GM18526 (cell line): ENCODE data around the gene THAP5.

ENCODE experiments used
- POLR2A ChIP-seq: IDR thresholded peaks from 3 replicates; pipeline ENCODE4 v1.6.1; 2011; ENCODE audit not compliant: insufficient read length; ENCODE audit errors: extremely low read depth

The THAP5 gene

DNA sequence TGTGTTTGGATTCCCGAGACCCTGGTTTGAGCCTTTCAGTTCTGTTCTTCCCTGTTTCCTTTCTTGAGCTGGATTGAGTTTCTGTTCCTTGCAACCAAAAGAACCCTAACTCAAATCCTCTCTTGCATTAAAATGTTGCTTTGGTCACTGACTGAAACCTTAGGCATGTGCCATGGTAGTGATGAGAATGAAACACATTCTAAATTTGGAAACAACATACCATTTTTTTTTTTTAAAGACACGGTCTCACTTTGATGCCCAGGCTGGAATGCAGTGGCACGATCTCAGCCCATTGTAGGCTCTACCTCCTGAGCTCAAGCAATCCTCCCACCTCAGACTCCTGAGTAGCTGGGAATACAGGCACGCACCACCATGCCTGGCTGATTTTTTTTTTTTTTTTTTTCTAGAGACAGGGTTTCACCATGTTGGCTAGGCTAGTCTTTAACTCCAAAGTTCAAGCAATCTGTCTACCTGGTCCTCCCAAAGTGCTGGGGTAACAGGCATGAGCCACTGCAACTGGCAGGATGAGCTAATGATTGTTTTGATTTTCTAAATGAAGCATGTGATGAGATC lies 8.4 kb downstream of the THAP5 start:
- no peak for TF ChIP-seq POLR2A

DNA sequence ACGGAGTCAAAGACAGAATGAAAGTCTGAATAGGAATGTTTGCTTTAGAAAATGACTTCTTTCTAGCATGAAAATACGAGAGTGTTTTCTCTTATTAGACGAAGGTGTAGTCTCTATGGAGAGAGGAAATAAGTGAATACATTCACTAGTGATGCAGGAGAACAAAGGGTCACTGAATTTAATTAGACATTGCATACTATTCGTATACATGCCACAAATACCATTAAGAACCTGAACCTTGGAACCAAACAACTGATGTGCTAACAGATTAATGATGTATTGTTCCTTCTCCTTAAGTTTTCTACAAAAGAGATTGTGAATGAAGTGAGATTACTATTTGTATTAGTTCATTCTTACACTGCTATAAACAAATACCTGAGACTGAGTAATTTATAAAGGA lies 10.3 kb downstream of the THAP5 start:
- no peak for TF ChIP-seq POLR2A

DNA sequence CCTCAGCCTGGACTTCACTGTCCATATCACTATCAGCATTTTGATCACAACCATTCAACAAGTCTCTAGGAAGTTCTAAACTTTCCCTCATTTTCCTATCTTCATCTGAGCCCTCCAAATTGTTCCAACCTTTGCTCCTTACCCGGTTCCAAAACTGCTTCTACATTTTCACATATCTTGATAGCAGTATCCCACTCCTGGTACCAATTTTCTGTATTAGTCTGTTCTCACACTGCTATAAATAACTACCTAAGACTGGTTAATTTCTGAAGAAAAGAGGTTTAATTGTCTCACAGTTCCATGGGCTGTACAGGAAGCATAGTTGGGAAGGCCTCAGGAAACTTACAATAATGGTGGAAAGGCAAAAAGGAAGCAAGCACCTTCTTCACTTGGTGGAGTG lies 11.9 kb downstream of the THAP5 start:
- no peak for TF ChIP-seq POLR2A

DNA sequence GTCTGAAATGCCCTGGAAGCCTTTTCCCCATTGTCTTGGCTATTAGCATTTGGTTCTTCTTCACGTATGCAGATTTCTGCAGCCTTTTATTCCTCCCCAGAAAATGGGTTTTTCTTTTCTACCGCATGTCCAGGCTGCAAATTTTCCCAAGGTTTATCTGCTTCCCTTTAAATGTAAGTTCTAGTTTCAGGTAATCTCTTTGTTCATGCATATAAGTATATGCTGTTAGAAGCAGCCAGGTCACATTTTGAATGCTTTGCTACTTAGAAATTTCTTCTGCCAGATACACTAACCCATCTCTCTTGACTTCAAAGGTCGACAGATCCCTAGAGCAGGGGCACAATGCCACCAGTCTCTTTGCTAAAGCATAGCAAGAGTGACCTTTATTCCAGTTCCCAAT lies 12.3 kb downstream of the THAP5 start:
- no peak for TF ChIP-seq POLR2A

DNA sequence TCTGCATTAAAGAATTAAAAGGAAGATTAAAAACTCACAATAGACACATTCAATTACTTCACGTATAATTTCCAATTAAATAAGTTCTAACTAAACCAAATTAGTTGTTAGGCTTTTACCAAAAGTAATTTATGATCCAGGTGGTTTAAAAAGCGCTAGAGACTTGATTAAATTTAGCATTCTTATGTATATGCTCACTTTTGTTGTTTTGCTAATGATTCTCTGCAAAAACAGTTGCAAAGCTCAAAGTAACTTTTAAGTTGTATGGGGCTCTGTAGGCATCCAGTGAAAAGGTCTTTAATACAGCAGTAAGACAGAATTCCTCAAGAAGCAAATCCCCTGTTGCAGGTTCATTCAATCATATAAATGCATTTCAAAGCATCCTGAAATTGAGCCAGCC lies 28.0 kb downstream of the THAP5 start:
- TF ChIP-seq POLR2A = no peak

DNA sequence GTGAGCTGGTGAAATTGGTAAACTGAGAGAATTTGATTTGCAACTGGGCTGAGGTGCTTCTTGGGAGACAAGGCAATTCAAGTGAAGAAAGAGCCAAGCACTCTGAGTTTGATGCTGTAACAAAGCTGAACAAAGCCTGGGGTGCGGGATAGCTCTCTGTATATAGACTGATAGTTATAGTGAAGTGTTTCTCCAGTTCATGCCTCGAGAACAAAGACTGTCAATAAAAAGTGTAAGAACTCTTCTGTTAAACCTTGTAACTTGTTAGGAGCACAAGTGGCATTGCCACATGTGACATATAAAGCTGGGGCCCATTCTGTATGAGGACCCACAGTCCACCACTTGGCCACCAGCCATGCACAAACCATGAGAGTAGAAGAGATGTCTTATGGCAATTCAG lies 32.3 kb downstream of the THAP5 start:
- no peak for TF ChIP-seq POLR2A

DNA sequence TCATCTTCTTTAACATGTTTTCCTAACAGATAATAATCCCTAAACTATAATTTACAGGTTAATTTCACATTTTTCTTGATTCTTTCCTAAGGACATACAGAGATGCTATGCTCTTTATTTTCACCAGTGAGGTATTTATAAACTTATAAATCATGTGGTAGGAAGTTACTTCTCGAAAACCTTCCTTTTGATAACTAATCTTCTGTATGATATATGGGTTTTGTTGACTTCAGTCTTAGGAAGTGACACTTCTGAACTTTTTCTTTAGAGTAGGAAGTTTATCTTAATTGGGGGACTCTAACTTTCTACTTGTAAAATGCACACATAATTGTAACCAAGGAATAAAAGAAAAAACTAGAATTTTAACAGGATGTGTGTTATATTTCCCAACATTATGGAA lies 33.8 kb downstream of the THAP5 start:
- no peak for TF ChIP-seq POLR2A

DNA sequence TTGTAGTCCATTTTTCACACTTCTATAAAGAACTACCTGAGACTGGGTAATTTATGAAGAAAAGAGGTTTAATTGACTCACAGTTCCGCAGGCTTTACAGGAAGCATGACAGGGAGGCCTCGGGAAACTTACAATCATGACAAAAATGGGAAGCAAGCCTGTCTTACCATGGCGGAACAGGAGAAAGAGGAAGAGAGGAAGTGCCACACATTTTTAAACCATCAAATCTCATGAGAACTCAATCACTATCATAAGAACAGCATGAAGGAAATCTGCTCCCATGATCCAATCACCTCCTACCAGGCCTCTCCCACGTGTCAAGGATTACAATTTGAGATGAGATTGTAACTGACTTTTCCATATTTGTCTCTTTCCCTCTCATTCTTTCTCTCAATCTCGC lies 34.2 kb downstream of the THAP5 start:
- TF ChIP-seq POLR2A = no peak

DNA sequence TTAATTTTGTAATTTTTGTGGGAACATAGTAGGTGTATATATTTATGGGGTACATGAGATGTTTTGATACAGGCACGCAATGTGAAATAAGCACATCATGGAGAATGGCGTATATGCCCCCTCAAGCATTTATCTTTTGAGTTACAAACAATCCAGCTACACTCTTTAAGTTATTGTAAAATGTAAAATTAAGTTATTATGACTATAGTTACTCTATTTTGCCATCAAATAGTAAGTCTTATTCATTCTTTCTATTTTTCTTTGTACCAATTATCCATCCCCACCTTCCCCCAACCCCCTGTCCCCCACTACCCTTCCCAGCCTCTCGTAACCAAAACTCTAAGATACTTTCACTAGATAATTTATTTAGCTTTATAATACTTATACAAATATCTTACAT lies 35.8 kb downstream of the THAP5 start:
- no peak for TF ChIP-seq POLR2A

DNA sequence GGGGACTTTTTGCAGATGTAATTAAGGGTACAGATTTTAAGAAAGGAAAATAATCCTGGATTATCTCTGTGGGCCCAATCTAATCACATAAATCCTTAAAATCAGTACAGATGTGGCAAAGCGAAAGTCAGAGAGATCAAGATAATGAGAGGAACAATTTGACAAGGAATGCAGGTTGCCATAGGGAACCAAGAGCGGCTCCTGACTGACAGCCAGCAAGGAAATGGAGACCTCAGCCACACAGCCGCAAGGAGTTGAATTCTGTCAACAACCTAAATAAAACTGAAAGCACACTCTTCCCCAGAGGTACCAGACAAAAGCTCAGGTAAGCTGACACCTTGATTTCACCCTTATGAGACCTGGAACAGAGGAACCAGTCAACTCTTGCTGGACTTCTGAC lies 40.2 kb downstream of the THAP5 start:
- no peak for TF ChIP-seq POLR2A

DNA sequence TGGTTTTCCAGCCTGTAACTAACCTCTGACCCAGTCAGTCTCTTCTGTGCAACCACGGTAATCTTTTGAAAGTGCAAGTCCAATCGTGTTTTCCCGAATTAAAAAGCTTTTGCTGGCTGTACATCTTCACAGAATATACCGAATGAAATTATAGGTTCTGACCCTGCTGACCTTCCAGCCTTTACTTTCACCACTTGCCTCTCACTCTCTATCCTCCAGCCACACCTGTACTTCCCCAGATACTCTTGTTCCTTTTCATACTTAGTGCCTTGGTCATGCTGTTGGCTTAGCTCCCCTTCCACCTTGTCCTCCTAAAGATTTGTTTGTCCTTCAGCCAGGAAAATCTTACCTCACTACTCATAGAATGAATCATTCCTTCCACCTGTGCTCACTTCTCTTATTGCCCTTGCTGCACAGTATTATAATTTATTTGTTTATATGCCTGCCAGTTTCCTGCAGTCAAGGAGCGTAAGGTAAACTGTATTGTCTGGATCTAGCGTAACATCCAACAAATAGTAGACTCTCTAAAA lies 41.3 kb downstream of the THAP5 start:
- no peak for TF ChIP-seq POLR2A

DNA sequence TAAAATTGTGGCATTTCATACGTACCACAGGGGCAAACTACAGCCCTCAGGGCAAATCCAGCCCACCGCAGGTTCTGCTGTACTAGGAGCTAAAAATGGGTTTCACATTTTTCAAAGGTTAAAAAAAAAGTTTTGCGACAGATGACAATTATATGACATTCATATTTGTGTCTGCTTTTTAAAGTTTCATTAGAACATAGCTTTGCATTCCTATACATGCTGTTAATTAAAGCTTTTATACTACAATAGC lies 42.8 kb downstream of the THAP5 start:
- TF ChIP-seq POLR2A = no peak

DNA sequence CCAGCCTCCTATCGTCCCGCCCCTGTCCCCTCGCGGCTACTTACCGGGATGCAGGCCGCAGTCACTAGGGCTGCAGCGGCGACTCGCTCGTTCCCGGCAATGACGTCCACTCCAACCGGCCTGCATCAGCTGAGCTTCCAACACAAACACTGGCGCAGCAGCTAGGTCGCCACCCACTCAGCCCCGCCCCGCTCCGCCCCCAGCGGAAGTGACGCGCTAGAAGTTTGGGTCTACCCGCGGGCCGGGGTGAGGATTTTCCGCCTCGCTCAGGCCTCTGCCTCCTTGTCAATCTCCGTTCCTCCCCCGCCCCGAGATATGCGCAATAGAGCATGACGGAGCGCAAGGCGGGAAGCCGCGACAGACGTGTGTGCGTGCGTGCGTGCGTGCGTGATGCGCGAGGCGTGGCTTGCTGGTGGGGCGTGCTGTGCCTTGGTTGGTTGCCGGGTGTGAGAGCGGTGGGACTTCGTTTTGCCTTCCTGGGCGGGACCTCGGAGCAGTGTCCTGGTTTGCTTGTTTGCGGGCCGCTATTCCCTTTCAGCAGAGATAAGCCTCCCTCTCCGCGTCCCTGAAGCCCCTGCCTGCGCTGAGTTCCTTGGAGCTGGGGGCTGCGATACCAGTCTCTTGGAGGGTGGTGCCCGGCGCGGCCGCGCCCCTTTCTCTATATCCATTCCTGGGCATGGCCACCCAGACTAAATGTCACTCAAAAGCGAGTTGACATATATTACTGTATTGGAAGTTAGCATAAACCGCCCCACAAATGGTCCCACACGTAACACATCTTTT lies 43.3 kb downstream of the THAP5 start, which contains the start of gene PNPLA8:
TSS of gene PNPLA8 (minus strand) at position 151 of the 783 bp plus-strand sequence. CDS start 10,644 bp downstream, outside the sequence.
- peak; percentile 83 for TF ChIP-seq POLR2A

DNA sequence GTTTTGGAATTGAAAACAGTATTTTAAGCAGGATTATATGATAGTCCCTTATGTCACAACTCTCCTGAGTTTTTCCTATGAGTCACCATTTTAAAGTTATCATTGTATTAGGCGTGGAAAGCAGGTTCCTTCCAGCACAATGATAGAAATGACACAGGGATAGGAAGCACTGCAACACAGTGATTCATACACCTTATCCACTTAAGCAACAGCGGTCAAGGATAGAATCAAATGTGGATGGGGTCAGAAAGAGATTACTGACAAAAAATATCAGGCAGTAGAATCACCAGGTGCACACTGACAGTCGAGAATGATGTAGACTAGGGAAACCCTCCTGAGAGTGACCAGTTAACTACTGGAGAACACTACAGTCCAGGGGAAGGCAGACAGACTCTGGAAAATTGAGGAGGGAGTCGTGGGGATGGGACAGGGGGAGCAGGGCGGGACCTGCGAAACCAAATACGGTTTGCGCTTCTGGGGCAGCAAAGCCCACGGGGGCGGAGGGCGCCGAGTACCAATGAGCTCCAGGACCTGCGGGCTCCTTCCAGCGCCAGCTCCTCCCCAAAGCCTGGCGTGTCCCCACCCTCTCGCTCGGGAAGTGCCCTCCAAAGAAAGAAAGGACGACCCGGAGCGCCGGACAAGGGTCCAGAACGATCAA lies 44.0 kb downstream of the THAP5 start:
- TF ChIP-seq POLR2A = no peak

DNA sequence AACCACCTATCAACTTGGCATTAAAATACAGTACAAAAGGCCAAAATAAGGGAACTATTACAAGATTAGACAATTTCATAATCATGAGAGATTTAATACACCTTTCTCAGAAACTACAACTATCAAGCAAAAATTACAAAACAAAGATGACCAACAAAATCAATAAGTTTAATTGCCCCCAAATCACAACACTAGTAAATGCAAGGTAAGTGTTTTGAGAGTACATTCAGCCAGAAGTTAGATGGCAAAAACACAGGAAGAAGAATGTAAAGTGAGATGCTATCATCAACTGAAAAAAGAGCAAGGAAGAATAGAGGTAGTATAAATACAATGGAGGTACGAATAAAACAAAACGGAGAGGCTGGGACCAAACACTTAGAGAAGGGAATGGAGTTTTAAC lies 46.7 kb downstream of the THAP5 start:
- no peak for TF ChIP-seq POLR2A

DNA sequence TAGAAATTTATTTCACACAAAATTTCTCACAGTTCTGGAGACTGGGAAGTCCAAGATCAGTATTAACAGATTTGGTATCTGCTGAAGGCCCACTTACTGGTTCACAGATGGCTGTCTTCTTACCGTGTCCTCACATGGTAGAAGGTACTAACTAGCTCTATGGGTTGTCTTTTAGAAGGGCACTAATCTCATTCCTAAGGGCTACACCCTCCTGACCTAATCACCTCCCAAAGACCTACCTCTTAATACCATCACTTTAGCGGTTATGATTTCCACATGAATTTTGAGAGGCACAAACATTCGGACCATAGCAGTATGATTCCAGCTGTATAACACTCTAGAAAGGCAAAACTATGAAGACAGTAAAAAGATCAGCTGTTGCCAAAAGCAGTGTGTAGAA lies 51.6 kb downstream of the THAP5 start:
- no peak for TF ChIP-seq POLR2A
